Measurements from ENCODE around the gene OR13H1. TPM values are rescaled to one million over a fixed set of nuclear protein-coding genes. Genes with fewer than 3 reads are reported as not detected.
"Not testable (repeated sequence)": the region's sequence is repeated elsewhere in the genome, so short reads cannot be mapped to it uniquely, and the experiment has no call there.

Gene OR13H1
- total and polyA plus RNA-seq, 3 donors from 2014 or later = not detected

DNA sequence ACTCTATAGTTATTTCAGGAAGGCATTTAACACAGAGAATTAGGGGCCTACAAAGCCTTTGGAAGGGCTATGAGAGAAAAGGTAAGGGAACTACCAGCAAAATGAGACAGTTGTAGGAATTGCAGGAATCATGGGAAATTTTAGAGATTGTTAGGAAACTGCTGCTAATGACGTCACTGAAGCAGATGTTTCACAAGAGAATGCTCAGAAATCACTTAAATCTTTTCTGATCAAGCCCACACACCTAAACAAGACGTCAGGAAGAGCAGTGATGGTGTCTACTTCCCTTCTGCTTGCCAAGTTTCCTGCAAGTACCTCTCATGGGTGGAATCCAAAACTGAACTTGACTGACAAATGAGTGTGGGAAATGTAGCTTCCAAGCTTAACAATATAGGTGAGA is 5.1 kb downstream of the OR13H1 start:
- 77 to 86% methylated on average over 2 of the region's 2 CpGs for WGBS, 2 donors

DNA sequence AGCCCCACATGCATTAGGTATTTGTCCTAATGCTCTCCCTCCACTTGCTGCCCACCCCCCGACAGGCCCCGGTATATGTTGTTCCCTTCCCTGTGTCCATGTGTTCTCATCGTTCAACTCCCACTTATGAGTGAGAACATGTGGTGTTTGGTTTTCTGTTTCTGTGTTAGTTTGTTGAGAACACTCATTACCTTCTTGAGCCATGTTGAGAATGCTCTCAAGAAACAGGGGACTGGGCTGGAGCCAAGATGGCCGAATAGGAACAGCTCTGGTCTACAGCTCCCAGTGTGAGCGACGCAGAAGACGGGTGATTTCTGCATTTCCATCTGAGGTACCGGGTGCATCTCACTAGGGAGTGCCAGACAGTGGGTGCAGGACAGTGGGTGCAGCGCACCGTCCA is 8.6 kb downstream of the OR13H1 start:
- WGBS, 2 donors = 70 to 82% methylated on average over 7 to 9 of the region's 10 CpGs
- H3K4me3 ChIP-seq; H3K27ac ChIP-seq; intact Hi-C loops (cut with DNase I; ENCODE audit: low total_unique reads); DNase-seq; H3K4me1 ChIP-seq; H3K36me3 ChIP-seq (ENCODE audit: low read depth, missing control alignments); H3K27me3 ChIP-seq; H3K9me3 ChIP-seq: not testable (repeated sequence)

More for the DNA sequence above, 5.1 kb downstream of the OR13H1 start:
- Histone ChIP-seq H3K27ac (no peak overlapping the region), H3K27me3 (no peaks in the 10 kb centered on the region), H3K4me1 (no peaks in the 10 kb centered on the region), H3K4me3 (no peak overlapping the region), H3K36me3 (ENCODE audit: low read depth, missing control alignments) (no peaks in the 10 kb centered on the region), H3K9me3 (no peaks in the 10 kb centered on the region)
- TF ChIP-seq, protein P1, sequence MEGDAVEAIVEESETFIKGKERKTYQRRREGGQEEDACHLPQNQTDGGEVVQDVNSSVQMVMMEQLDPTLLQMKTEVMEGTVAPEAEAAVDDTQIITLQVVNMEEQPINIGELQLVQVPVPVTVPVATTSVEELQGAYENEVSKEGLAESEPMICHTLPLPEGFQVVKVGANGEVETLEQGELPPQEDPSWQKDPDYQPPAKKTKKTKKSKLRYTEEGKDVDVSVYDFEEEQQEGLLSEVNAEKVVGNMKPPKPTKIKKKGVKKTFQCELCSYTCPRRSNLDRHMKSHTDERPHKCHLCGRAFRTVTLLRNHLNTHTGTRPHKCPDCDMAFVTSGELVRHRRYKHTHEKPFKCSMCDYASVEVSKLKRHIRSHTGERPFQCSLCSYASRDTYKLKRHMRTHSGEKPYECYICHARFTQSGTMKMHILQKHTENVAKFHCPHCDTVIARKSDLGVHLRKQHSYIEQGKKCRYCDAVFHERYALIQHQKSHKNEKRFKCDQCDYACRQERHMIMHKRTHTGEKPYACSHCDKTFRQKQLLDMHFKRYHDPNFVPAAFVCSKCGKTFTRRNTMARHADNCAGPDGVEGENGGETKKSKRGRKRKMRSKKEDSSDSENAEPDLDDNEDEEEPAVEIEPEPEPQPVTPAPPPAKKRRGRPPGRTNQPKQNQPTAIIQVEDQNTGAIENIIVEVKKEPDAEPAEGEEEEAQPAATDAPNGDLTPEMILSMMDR (IDR thresholded peaks at IDR 0.05) = no peak
- TF ChIP-seq POLR2A (IDR thresholded peaks at IDR 0.05) = no peak
- no peak for DNase-seq
- intact Hi-C loops (cut with DNase I; ENCODE audit: low total_unique reads) = no loop called here

DNA sequence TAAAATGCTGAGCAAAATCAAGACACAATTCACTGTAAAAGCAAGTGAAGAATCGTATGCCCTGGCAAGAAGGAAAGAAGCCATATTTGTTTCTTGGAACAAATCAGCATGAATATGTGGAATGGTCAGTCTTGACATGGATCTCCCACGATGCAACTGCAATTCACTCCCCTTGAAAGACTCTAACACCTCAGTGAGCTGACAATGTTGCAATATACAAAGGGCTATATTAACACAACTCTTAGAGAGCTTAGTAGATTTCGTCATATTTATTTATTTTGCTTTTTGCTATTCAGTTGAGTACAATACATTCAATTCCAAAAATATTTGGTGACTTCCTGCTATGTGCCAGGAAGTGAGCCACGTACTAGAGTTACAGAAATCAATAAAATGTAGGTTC is 14.7 kb downstream of the OR13H1 start:
- no peaks in the 10 kb centered on the region for H3K27me3 ChIP-seq
- no peak for DNase-seq
- no peak overlapping the region for H3K27ac ChIP-seq
- WGBS, 2 donors = 86 to 92% methylated on average over 4 of the region's 4 CpGs
- no peaks in the 10 kb centered on the region for H3K4me1 ChIP-seq
- no peaks in the 10 kb centered on the region for H3K9me3 ChIP-seq
- no peak for TF ChIP-seq POLR2A (IDR thresholded peaks at IDR 0.05)
- TF ChIP-seq, protein P1 (IDR thresholded peaks at IDR 0.05) = no peak
- no peak overlapping the region for H3K4me3 ChIP-seq
- intact Hi-C loops (cut with DNase I; ENCODE audit: low total_unique reads) = no loop called here
- H3K36me3 ChIP-seq (ENCODE audit: low read depth, missing control alignments) = no peaks in the 10 kb centered on the region

DNA sequence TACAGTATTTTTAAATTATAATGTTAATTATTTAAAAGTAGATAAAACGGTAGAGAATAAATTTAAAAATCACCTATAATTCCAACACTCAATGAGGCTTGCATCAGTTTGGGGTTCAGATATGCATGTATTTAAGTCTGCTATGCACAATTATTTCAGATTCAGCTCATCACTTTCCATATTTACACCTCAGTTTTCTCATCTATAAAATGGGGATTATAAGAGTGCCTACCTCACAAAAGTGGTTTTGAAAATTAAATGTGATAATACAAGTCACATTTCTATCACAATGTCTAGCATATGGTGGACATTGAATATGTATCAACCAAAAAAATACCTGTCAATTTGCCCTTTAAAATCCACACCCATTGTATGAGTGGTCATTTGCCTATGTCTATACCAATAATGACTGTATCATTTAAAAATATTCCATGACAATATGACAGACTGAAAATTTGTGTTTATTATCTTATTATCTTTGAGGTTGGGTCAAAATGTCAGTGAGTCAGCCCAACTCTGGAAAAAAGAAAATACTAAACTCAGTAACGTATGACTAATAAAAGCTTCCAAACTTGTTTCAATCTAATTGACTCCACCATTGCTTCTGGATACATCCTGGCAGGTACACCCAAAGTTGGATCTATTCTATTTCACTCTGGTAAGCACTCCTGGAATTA is 20.8 kb downstream of the OR13H1 start:
- H3K9me3 ChIP-seq = no peaks in the 10 kb centered on the region
- no peak overlapping the region for H3K27ac ChIP-seq
- no peak for DNase-seq
- H3K36me3 ChIP-seq (ENCODE audit: low read depth, missing control alignments) = no peaks in the 10 kb centered on the region
- intact Hi-C loops (cut with DNase I; ENCODE audit: low total_unique reads) = no loop called here
- H3K4me3 ChIP-seq = no peak overlapping the region
- H3K4me1 ChIP-seq = no peaks in the 10 kb centered on the region
- WGBS, 2 donors = 81 to 96% methylated on average over 2 of the region's 2 CpGs
- no peaks in the 10 kb centered on the region for H3K27me3 ChIP-seq
- TF ChIP-seq, protein P1 (IDR thresholded peaks at IDR 0.05) = no peak
- no peak for TF ChIP-seq POLR2A (IDR thresholded peaks at IDR 0.05)

DNA sequence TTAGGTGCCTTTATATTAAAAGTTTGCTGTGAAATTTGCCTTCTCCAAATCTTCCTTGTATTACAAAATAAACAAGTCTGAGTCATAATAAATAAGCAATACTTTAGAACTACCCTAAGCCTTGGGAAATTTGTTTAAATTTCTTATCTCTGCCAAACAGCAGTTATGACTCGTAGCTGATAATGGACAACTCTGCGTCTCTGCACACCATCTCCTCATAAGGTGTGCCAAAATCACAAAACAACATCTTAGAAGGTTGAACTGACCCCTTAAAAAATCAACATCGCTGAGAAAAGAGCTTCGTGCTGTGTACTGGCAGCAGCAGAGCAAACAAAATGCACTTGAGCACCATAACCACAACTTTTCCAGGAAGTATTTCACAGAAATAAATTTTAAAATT is 22.0 kb downstream of the OR13H1 start:
- intact Hi-C loops (cut with DNase I; ENCODE audit: low total_unique reads) = no loop called here
- Histone ChIP-seq H3K27ac (no peak overlapping the region), H3K4me1 (no peaks in the 10 kb centered on the region), H3K36me3 (ENCODE audit: low read depth, missing control alignments) (no peaks in the 10 kb centered on the region), H3K9me3 (no peaks in the 10 kb centered on the region), H3K4me3 (no peak overlapping the region), H3K27me3 (no peaks in the 10 kb centered on the region)
- 36 to 59% methylated on average over 4 of the region's 4 CpGs for WGBS, 2 donors
- DNase-seq = no peak
- TF ChIP-seq, protein P1 (IDR thresholded peaks at IDR 0.05) = no peak
- no peak for TF ChIP-seq POLR2A (IDR thresholded peaks at IDR 0.05)

Measured in testis (tissue), 3 donors.